Stomach (tissue), 4 donors: Measurements from ENCODE around the gene TTLL8.

ENCODE experiments used
- EP300 ChIP-seq: sonication (generic); formaldehyde crosslinking; IDR thresholded peaks from one replicate; pipeline ENCODE4 v1.6.1; 2017; ENCODE audit warnings: antibody characterized with exemption
- POLR2AphosphoS5 ChIP-seq, 3 donors: sonication (generic); formaldehyde crosslinking; IDR thresholded peaks; one replicate each; pipeline ENCODE4 v1.6.1; 2016; ENCODE audit warnings: antibody characterized with exemption in 3 of 3
- TF ChIP-seq, protein P1 (sequence below), 7 experiments: fragments of 450-650 bp in 4 of 7; fragments of 200-600 bp in 3 of 7; sonication (generic) in 3 of 7; IDR thresholded peaks; one replicate each; pipeline ENCODE4 v1.5.1; 2016 to 2019; ENCODE audit warnings: antibody characterized with exemption in 7 of 7, control low read depth in 2 of 7, mild to moderate bottlenecking in 1 of 7

DNA sequence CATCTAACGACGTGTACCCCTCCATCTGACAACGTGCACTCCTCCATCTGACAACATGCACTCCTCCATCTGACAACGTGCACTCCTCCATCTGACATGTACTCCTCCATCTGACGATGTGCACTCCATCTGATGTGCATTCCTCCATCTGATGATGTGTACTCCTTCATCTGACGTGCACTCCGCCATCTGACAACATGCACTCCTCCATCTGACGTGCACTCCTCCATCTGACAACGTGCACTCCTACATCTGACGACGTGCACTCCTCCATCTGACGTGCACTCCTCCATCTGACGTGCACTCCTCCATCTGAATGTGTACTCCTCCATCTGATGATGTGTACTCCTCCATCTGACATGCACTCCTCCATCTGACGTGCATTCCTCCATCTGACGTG lies 37.5 kb downstream of the TTLL8 start:
- TF ChIP-seq POLR2AphosphoS5 (IDR thresholded peaks at IDR 0.05) (no peak), EP300 (no peak)
- TF ChIP-seq, protein P1, sequence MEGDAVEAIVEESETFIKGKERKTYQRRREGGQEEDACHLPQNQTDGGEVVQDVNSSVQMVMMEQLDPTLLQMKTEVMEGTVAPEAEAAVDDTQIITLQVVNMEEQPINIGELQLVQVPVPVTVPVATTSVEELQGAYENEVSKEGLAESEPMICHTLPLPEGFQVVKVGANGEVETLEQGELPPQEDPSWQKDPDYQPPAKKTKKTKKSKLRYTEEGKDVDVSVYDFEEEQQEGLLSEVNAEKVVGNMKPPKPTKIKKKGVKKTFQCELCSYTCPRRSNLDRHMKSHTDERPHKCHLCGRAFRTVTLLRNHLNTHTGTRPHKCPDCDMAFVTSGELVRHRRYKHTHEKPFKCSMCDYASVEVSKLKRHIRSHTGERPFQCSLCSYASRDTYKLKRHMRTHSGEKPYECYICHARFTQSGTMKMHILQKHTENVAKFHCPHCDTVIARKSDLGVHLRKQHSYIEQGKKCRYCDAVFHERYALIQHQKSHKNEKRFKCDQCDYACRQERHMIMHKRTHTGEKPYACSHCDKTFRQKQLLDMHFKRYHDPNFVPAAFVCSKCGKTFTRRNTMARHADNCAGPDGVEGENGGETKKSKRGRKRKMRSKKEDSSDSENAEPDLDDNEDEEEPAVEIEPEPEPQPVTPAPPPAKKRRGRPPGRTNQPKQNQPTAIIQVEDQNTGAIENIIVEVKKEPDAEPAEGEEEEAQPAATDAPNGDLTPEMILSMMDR (IDR thresholded peaks at IDR 0.05) = no peak
